HUES6 (cell line): ENCODE data around the gene DCLK1.

Experiments used
- H3K27ac ChIP-seq: 2 replicates; pipeline ENCODE4 v1.7.0; 2013; ENCODE audit warnings: low read depth, mild to moderate bottlenecking, low read length, inconsistent platforms
- H3K27me3 ChIP-seq: 2 replicates; pipeline ENCODE4 v1.6.1; 2013; ENCODE audit warnings: low read length; ENCODE audit not compliant: control insufficient read depth, insufficient read depth
- H3K36me3 ChIP-seq: 2 replicates; pipeline ENCODE4 v1.6.1; 2013; ENCODE audit warnings: low read length; ENCODE audit not compliant: control insufficient read depth, insufficient read depth
- H3K4me1 ChIP-seq: 2 replicates; pipeline ENCODE4 v1.6.1; 2013; ENCODE audit warnings: low read length; ENCODE audit not compliant: control insufficient read depth, insufficient read depth
- H3K4me3 ChIP-seq: 2 replicates; pipeline ENCODE4 v1.5.1; 2013; ENCODE audit warnings: low read depth, low read length
- H3K9ac ChIP-seq: one replicate; pipeline ENCODE4 v1.6.1; 2013; ENCODE audit warnings: mild to moderate bottlenecking, low read length
- H3K9me3 ChIP-seq: 2 replicates; pipeline ENCODE4 v1.6.1; 2013; ENCODE audit warnings: low read depth, low read length; ENCODE audit not compliant: control insufficient read depth, insufficient read depth

Gene DCLK1

GRCh38 chr13:35723821-35724220 lies 407.4 kb downstream of the DCLK1 start:
- no peaks in the 10 kb centered on the region for H3K4me1 ChIP-seq
- no peaks in the 10 kb centered on the region for H3K36me3 ChIP-seq
- no peaks in the 10 kb centered on the region for H3K9me3 ChIP-seq
- H3K27me3 ChIP-seq = no peaks in the 10 kb centered on the region
- H3K27ac ChIP-seq = no peak overlapping the region
- H3K9ac ChIP-seq = no peak overlapping the region
- no peak overlapping the region for H3K4me3 ChIP-seq

GRCh38 chr13:35723053-35723461 lies 408.1 kb downstream of the DCLK1 start:
- no peak overlapping the region for H3K9ac ChIP-seq
- H3K4me3 ChIP-seq = no peak overlapping the region
- no peaks in the 10 kb centered on the region for H3K9me3 ChIP-seq
- H3K4me1 ChIP-seq = no peaks in the 10 kb centered on the region
- H3K27ac ChIP-seq = no peak overlapping the region
- no peaks in the 10 kb centered on the region for H3K36me3 ChIP-seq
- H3K27me3 ChIP-seq = no peaks in the 10 kb centered on the region

- H3K4me3 ChIP-seq = no peak overlapping the region
- H3K4me1 ChIP-seq = no peaks in the 10 kb centered on the region
- no peaks in the 10 kb centered on the region for H3K27me3 ChIP-seq
- H3K27ac ChIP-seq = no peak overlapping the region
- H3K9ac ChIP-seq = no peak overlapping the region
- H3K36me3 ChIP-seq = no peaks in the 10 kb centered on the region
- no peaks in the 10 kb centered on the region for H3K9me3 ChIP-seq
Measured at GRCh38 chr13:35722458-35723052, 408.6 kb downstream of the DCLK1 start.

- Histone ChIP-seq H3K9ac (no peak overlapping the region), H3K27ac (no peak overlapping the region), H3K36me3 (no peaks in the 10 kb centered on the region), H3K4me1 (no peaks in the 10 kb centered on the region), H3K9me3 (no peaks in the 10 kb centered on the region), H3K27me3 (no peaks in the 10 kb centered on the region), H3K4me3 (peak overlapping the region; percentile 12; the same call in 1 of the 2 replicates)
Measured at GRCh38 chr13:35720690-35721554, 410.3 kb downstream of the DCLK1 start.

GRCh38 chr13:35720290-35720689 lies 410.9 kb downstream of the DCLK1 start:
- Histone ChIP-seq H3K27me3 (no peaks in the 10 kb centered on the region), H3K4me3 (no peak overlapping the region), H3K9me3 (no peaks in the 10 kb centered on the region), H3K9ac (no peak overlapping the region), H3K27ac (no peak overlapping the region), H3K4me1 (no peaks in the 10 kb centered on the region), H3K36me3 (no peaks in the 10 kb centered on the region)
